ENCODE measurements around the gene CFAP210. TPM values are rescaled to one million over a fixed set of nuclear protein-coding genes. Genes with fewer than 3 reads are reported as not detected.

CFAP210 gene
- total RNA-seq: not detected in 2 replicates

GRCh38 chr2:169694113-169694893, at the start of gene CFAP210, which contains the start of gene PHOSPHO2:
Gene CFAP210, minus strand, starts transcription at chr2:169694405. Its CDS starts 78 bp downstream, at chr2:169694327.
Gene PHOSPHO2, plus strand, starts transcription at chr2:169694469. Its CDS starts 6,503 bp downstream, at chr2:169700972.

Other genes starting within 250 kb of the CFAP210 start
- gene BBS5, start 214.9 kb downstream of the CFAP210 start, total RNA-seq: 3.1 and 5.0 TPM in 2 replicates
- gene KLHL41, start 184.7 kb downstream of the CFAP210 start, total RNA-seq: 0.32 and 0.36 TPM in 2 replicates
- gene FASTKD1, start 120.5 kb downstream of the CFAP210 start, total RNA-seq: 4.3 and 13.1 TPM in 2 replicates
- 12.6 and 32.4 TPM in 2 replicates for gene PPIG, start 110.1 kb downstream of the CFAP210 start, total RNA-seq
- gene PHOSPHO2, start 64 bp upstream of the CFAP210 start, total RNA-seq: 0.36 and 1.1 TPM in 2 replicates
- 3.2 and 4.9 TPM in 2 replicates for gene KLHL23, start 39.4 kb upstream of the CFAP210 start, total RNA-seq
- gene SSB, start 104.5 kb upstream of the CFAP210 start, total RNA-seq: 147 and 168 TPM in 2 replicates
- 41.0 and 49.1 TPM in 2 replicates for gene METTL5, start 130.5 kb upstream of the CFAP210 start, total RNA-seq
- 24.2 and 32.6 TPM in 2 replicates for gene UBR3, start 133.0 kb upstream of the CFAP210 start, total RNA-seq

All from cardiac atrium fibroblast (primary cell).